Measurements from ENCODE around the gene MXI1.

DNA sequence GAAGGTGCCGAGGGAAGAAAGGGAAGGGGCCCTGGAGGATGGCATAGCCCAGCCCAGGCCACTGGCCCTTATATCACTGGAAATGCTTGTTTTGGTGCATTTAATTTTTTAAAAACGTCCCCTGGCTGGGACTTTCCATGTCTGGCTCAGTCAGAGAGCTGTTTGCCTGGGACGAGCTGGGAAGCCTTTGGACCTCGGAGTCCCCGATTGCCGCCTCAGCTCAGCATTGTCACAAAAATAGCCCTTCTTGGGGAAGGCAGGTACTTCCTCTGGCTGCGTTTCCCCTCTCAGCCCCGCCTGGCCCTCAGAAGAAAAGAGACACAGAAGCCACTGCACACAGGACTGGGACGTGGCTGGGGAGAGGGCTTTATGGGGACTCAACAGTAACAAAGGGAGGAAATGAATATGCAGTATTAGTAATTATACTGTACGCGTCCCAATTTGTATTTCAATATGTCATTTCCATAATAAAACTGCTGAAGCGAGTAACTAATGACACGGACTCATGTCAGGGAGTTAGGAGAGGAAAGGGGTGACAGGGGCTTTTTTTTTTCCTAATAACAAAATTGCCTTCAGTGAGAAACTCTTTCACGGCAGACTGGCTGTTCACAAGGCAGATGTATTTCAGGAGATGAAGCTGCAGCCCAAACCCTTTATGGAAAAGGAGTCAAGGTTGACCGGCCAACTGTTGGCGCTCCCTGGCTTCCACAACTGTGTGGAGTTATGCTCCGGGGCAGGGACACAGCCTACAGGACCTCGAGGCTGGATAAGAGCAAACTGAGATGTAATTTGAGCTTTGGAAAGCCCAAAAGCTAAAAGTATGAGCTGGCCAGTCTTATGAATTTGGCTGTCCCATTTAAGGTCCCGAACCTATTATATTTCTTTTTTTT, 31.0 kb upstream of the MXI1 start:
- TF ChIP-seq, protein P1, sequence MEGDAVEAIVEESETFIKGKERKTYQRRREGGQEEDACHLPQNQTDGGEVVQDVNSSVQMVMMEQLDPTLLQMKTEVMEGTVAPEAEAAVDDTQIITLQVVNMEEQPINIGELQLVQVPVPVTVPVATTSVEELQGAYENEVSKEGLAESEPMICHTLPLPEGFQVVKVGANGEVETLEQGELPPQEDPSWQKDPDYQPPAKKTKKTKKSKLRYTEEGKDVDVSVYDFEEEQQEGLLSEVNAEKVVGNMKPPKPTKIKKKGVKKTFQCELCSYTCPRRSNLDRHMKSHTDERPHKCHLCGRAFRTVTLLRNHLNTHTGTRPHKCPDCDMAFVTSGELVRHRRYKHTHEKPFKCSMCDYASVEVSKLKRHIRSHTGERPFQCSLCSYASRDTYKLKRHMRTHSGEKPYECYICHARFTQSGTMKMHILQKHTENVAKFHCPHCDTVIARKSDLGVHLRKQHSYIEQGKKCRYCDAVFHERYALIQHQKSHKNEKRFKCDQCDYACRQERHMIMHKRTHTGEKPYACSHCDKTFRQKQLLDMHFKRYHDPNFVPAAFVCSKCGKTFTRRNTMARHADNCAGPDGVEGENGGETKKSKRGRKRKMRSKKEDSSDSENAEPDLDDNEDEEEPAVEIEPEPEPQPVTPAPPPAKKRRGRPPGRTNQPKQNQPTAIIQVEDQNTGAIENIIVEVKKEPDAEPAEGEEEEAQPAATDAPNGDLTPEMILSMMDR (conservative IDR thresholded peaks at IDR 0.05; ENCODE audit: low read length), result no peak
- TF ChIP-seq EZH2phosphoT487 (IDR thresholded peaks at IDR 0.05; ENCODE audit: borderline replicate concordance, low read depth, low read length), result no peak

Data from OCI-LY7 (cell line).